Keratinocyte (primary cell): ENCODE data around the gene APP.

Experiments used
- CTCF ChIP-seq, 3 experiments: IDR thresholded peaks in 1 of 3; conservative IDR thresholded peaks in 1 of 3; optimal IDR thresholded peaks in 1 of 3; 2 replicates in 2 of 3; 3 replicates in 1 of 3; pipeline versions ENCODE3 to v1.5.1; 2011; ENCODE audit warnings: low read length in 3 of 3, mild to moderate bottlenecking in 3 of 3, moderate library complexity in 2 of 3, control low read depth in 1 of 3, inconsistent platforms in 1 of 3; ENCODE audit not compliant: insufficient read depth in 2 of 3; ENCODE audit errors: extremely low read depth in 1 of 3
- EZH2 ChIP-seq: IDR thresholded peaks from one replicate; pipeline ENCODE4 v1.6.1; 2012; ENCODE audit warnings: inconsistent platforms, mild to moderate bottlenecking, low read length, moderate library complexity

GRCh38 chr21:25872271-25872670 is 298.3 kb downstream of the APP start:
- TF ChIP-seq EZH2 (no peak), CTCF (optimal IDR thresholded peaks at IDR 0.05 in 1 of 3, IDR thresholded peaks at IDR 0.05 in 1 of 3, conservative IDR thresholded peaks at IDR 0.05 in 1 of 3; ENCODE audit: extremely low read depth in 1 of 3, insufficient read depth in 2 of 3, low read length in 3 of 3) (peak; percentile 19 to 38 (median 21))
